Erythroblast (primary cell): Measurements from ENCODE around the gene NKAPD1.
"Not testable (repeated sequence)": the region's sequence is repeated elsewhere in the genome, so short reads cannot be mapped to it uniquely, and the experiment has no call there.

ENCODE experiments used
- GATA1 ChIP-seq: IDR thresholded peaks from 2 replicates; pipeline ENCODE4 v1.6.1; 2011; ENCODE audit warnings: low read depth, mild to moderate bottlenecking, control low read depth, low read length, moderate library complexity
- POLR2A ChIP-seq: IDR thresholded peaks from 2 replicates; pipeline ENCODE4 v1.6.1; 2011; ENCODE audit warnings: mild to moderate bottlenecking, low read length

DNA sequence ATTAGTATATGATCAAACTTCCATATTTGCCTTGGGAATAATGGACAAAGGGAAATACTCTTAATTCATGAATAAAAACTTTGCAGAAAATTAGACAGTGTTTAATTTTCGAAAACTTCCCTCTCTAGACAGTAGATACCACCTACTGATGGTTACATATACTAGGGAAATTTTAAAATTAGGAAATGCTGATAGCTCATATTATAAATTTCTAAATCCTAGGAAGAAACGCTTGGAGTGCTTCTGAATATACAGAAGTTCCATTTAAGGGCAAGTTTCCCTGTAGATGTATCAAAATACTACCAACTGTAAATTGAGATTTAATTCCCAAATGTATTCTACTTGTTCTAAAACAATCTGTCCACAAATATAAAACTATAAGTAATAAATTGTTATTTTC is 21.2 kb downstream of the NKAPD1 start:
- not testable (repeated sequence) for TF ChIP-seq POLR2A, GATA1
